ENCODE measurements around the gene CCDC61. TPM values are rescaled to one million over a fixed set of nuclear protein-coding genes. Genes with fewer than 3 reads are reported as not detected.

The CCDC61 gene
- total RNA-seq, 1 experiment from 2014 or later = 31.0 TPM

DNA sequence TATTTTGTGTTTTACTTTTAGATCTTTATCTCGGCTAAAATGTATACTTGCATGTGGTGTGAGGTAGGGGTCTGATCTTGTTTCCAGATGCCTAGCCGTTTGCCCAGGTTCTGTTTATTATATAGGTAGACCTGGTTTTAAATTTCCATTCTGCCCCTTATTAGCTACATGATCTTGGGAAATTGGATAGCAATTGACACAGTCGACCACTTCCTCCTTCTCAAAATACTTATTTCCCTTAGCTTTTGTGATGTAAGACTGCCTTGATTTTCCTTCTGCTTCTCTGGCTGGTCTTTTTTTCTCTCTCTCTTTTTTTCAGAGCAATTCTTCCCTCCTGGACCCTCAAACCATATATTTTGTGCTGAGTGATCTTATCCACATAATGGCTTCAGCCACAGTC is 30.6 kb downstream of the CCDC61 start:
- BruUV-seq (replicated peaks) = no TSS peak
- Mint-ChIP-seq H3K27ac (ENCODE audit: unreplicated experiment) (no peak overlapping the region), H3K36me3 (ENCODE audit: insufficient read depth, unreplicated experiment) (no peaks in the 10 kb centered on the region), H3K27me3 (ENCODE audit: unreplicated experiment) (no peaks in the 10 kb centered on the region), H3K9me3 (ENCODE audit: low read depth, unreplicated experiment) (no peaks in the 10 kb centered on the region), H3K4me1 (ENCODE audit: low read depth, unreplicated experiment) (no peaks in the 10 kb centered on the region), H3K4me3 (ENCODE audit: low read depth, unreplicated experiment) (no peak overlapping the region)
- TF ChIP-seq, protein P1, sequence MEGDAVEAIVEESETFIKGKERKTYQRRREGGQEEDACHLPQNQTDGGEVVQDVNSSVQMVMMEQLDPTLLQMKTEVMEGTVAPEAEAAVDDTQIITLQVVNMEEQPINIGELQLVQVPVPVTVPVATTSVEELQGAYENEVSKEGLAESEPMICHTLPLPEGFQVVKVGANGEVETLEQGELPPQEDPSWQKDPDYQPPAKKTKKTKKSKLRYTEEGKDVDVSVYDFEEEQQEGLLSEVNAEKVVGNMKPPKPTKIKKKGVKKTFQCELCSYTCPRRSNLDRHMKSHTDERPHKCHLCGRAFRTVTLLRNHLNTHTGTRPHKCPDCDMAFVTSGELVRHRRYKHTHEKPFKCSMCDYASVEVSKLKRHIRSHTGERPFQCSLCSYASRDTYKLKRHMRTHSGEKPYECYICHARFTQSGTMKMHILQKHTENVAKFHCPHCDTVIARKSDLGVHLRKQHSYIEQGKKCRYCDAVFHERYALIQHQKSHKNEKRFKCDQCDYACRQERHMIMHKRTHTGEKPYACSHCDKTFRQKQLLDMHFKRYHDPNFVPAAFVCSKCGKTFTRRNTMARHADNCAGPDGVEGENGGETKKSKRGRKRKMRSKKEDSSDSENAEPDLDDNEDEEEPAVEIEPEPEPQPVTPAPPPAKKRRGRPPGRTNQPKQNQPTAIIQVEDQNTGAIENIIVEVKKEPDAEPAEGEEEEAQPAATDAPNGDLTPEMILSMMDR (IDR thresholded peaks at IDR 0.05; ENCODE audit: unreplicated experiment) = no peak
- intact Hi-C loops (cut with micrococcal nuclease; ENCODE audit: unreplicated experiment) = loop anchor here (10.0 kb wide), 1 partner anchor 159 kb away; no protein-coding TSS in a partner anchor
- CTCF ChIA-PET = interaction anchor here (1.0 kb wide), 1 partner anchor 51 kb away, joined by 4 read pairs; no protein-coding TSS in a partner anchor
- DNase-seq = no peak

DNA sequence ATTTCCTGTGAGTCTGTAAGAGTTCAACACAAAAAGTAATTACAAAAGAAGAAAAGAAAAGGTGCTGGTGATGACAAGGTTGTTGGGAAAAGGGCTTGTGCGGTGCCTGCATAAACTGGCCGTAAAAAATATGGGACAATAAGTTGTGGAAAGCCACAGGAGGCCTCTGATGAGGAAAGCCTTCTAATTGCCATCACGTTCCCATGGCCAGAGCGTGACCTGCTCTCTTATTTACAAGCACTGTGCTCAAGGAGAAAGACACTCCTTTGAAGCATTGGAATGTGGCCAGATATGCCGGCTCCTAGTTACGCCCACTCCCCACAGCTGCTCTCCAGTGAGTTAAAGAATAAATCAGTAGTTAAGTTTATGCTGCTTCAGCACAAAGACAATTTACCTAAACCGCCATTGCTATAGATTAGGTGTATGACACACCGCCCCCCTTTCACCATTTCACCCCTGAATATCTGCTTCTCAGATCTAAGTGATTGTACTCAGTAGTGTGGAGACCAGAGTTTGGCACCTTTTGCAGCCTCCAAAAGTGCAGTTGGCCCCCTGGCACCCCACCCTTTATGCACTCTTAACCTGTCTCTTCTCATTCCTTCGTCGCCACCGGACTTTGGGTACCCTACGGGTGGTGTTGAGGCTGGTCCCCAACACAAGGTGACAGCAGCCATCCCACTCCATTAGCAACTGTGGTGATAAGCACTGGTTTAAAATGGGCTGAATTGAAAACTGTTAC is 35.7 kb downstream of the CCDC61 start:
- no peak overlapping the region for H3K4me3 Mint-ChIP-seq (ENCODE audit: low read depth, unreplicated experiment)
- H3K4me1 Mint-ChIP-seq (ENCODE audit: low read depth, unreplicated experiment) = no peaks in the 10 kb centered on the region
- no peaks in the 10 kb centered on the region for H3K9me3 Mint-ChIP-seq (ENCODE audit: low read depth, unreplicated experiment)
- peaks cover 4% of the 10 kb centered on the region for H3K36me3 Mint-ChIP-seq (ENCODE audit: insufficient read depth, unreplicated experiment)
- CTCF ChIA-PET = no interaction called here
- intact Hi-C loops (cut with micrococcal nuclease; ENCODE audit: unreplicated experiment) = no loop called here
- TF ChIP-seq, protein P1 (IDR thresholded peaks at IDR 0.05; ENCODE audit: unreplicated experiment) = no peak
- no peak overlapping the region for H3K27ac Mint-ChIP-seq (ENCODE audit: unreplicated experiment)
- no TSS peak for BruUV-seq (replicated peaks)
- H3K27me3 Mint-ChIP-seq (ENCODE audit: unreplicated experiment) = peaks cover 26% of the 10 kb centered on the region
- DNase-seq = no peak

DNA sequence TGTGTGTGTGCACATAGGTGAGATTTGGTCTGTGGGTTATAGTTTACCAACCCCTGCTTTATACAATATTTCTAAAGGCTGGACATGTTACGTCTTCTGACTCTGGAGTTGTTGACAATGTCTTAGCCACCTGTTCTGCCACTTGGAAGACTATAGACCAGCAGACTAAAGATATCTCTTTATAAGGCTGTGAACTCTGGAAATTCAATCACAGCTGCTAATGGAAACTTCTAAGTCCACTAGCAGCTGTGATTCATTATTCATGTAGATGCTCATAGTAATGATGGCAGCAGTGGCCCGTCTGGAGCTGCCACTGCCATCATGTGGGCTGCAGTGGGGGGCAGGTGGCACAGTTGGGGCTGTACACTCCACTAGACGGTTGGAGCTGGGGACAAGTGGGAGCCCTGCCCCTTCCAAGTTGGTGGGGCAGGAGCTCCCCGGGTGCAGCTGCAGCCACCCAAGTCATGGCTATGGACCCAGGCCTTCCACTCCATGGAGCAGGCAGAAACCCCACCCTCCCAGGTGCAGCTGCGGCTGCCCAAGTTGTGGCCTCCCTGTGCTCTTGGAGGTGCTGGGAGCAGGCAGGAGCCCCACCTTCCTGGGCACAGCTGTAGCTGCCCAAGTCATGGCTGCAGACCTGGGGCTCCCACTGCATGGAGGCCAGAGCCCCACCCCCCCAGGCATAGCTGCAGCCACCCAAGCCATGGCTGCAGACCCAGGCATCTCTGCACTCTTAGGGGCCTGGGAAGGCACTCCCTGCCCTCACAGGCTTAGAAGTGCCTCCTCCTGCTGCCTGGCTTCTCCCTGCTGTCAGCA is 36.7 kb downstream of the CCDC61 start:
- H3K4me1 Mint-ChIP-seq (ENCODE audit: low read depth, unreplicated experiment) = no peaks in the 10 kb centered on the region
- H3K9me3 Mint-ChIP-seq (ENCODE audit: low read depth, unreplicated experiment) = no peaks in the 10 kb centered on the region
- CTCF ChIA-PET = no interaction called here
- no peak for DNase-seq
- TF ChIP-seq, protein P1 (IDR thresholded peaks at IDR 0.05; ENCODE audit: unreplicated experiment) = no peak
- BruUV-seq (replicated peaks) = no TSS peak
- no peak overlapping the region for H3K27ac Mint-ChIP-seq (ENCODE audit: unreplicated experiment)
- intact Hi-C loops (cut with micrococcal nuclease; ENCODE audit: unreplicated experiment) = no loop called here
- no peak overlapping the region for H3K4me3 Mint-ChIP-seq (ENCODE audit: low read depth, unreplicated experiment)
- peaks cover 4% of the 10 kb centered on the region for H3K36me3 Mint-ChIP-seq (ENCODE audit: insufficient read depth, unreplicated experiment)
- H3K27me3 Mint-ChIP-seq (ENCODE audit: unreplicated experiment) = peaks cover 35% of the 10 kb centered on the region

DNA sequence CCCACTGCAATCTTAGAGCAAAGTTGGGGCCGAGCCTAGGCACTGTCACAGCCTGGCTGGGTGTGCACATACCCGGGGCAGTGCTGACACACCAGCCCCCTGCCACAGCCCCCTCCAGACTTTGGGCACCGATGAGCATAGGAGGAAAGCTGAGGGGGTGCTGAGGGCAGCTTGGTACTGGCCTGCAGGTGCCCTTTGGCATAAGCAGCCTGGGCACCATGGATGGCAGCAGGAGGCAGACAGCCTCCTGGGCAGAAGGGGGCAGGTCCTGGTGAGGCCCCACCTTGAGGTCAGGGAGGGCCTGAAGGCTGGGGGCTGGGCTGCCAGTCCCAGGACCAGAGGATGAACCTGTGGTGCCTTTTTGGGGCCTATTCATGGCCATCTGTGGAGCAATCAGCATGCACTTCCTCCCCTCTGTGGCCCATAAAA is 37.3 kb downstream of the CCDC61 start:
- Mint-ChIP-seq H3K27ac (ENCODE audit: unreplicated experiment) (no peak overlapping the region), H3K27me3 (ENCODE audit: unreplicated experiment) (peaks cover 41% of the 10 kb centered on the region), H3K4me3 (ENCODE audit: low read depth, unreplicated experiment) (no peak overlapping the region), H3K9me3 (ENCODE audit: low read depth, unreplicated experiment) (no peaks in the 10 kb centered on the region), H3K36me3 (ENCODE audit: insufficient read depth, unreplicated experiment) (peaks cover 4% of the 10 kb centered on the region), H3K4me1 (ENCODE audit: low read depth, unreplicated experiment) (no peaks in the 10 kb centered on the region)
- CTCF ChIA-PET = interaction anchor here (0.6 kb wide), 1 partner anchor 237 kb away, joined by 3 read pairs; no protein-coding TSS in a partner anchor
- BruUV-seq (replicated peaks) = no TSS peak
- DNase-seq = no peak
- intact Hi-C loops (cut with micrococcal nuclease; ENCODE audit: unreplicated experiment) = no loop called here
- TF ChIP-seq, protein P1 (IDR thresholded peaks at IDR 0.05; ENCODE audit: unreplicated experiment) = no peak

All from Calu3 (cell line).